Eye (tissue), 1 donor: ENCODE measurements around the gene ZNF773.
"Not testable (repeated sequence)": the region's sequence is repeated elsewhere in the genome, so short reads cannot be mapped to it uniquely, and the experiment has no call there.

Experiments used
- DNase-seq: peaks from one replicate; pipeline ENCODE4 v3.0.0-alpha.2; 2015

Gene ZNF773

DNA sequence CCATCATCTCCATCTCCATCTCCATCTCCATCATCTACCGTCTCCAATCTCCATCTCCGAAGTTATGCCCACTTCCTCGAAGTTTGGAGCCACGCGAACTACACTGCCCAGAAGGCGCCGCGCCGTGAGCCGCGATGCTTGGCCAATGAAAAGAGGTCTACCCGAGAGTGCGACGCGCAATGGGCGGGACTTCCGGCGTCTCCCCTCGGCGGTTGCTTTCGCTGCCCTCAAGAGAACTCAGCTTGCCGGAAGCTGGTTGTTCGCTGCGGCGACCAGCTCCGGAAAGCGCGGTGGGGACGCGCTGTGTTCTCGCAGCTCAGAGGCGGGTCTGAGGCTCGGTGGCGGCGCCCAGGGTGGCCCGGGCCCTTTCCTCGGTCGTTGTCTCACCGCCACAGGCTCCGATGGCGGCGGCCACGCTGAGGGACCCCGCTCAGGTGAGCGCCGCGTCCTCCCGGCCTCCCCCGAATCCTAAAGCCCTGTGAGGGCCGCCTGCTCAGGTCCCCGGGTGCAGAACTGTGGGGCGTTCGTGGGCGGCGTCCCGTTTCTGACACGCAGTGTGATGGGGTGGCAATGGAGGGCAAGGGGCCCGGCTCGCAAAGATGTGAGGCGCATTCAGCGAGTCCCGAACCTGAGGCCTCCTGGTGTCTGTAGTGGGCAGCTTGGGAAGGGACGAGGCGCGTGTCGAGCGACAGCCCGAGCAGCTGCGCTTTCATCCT lies at the start of gene ZNF773:
ZNF773 (plus strand) TSS at position 259 of the 716 bp plus-strand sequence; CDS start at position 402, 143 bp downstream.
- peak; percentile 98 for DNase-seq

DNA sequence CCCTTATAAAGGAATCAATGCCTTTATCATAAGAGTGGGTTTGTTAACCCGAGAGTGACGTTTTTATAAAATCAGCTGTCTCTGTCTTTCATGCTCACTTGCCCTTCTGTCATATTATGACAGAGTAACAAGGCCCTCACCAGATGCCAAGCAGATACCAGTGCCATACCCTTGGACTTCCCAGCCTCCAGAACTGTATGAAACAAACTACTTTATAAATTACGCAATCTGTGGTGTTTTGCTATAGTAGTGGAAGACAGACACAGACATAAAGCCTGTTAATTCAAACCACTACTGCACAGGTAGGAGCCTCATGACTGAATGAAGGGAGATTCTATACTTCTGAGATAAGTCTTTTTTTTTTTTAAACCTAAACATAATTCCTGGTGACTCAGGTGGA lies 47.4 kb upstream of the ZNF773 start:
- no peak for DNase-seq

DNA sequence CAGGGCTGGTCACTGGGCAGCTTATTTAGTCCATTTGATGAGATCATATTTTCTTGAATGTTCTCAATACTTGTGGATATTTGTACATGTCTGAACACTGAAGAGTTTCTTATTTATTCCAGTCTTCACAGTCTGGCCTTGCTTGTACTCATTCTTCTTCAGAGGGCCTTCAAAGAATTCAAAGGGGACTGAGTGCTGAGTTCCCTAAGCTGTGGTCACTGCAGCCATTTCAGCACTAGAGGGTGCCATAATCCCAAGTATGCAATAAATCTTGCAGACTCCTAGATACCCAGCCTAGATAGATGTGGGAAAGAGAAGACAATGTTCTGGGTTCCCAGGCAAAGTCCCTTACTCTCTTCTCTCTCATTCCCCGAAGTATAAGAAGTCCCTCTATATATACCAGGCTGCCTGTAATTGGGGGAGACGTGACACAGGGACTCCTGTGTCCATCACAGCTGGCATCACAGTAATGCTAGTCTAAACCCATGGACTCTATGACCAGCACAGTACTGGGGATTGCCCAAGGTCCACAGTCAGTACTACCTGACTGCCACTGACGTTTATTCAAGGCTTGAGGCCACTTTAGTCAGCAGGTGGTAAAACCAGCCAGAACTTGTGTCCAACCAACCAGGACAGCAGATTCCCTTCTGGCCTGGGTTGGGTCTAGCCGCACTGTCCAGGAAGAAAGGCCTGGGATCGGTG lies 33.9 kb upstream of the ZNF773 start:
- no peak for DNase-seq

DNA sequence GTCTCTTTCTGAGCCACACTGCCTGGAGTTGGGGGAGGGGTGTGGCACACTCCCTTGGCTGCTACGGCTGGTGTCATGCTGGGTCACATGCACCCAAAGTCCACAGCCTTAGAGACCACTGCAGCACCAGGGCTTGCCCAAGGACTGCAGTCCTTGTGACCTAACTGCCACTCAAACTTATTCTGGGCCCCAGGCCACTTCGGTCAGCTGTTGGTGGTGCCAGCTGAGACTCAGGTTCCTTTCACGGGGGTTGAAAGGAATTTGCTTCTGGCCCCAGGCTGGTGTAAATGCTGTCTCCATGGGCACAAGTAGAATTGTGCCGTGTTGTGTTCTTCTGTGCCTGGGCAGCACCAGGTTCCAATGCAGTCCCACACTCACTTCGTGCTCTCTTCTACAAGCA lies 33.2 kb upstream of the ZNF773 start:
- no peak for DNase-seq

DNA sequence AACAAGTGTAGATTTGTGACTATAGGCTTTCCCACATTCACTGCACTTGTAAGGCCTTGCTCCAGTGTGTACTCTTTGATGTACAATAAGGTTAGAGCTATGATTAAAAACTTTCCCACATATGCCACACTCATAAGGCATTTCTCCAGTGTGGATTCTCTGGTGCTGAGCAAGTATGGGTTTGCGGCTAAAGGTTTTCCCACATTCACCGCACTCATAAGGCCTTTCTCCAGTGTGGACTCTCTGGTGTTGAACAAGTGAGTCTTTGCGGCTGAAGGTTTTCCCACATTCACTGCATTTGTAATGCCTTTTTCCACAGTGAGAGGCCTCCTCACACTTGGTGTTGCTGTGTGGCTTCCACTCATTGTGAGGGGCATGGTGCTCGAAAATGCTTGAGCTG lies 26.1 kb upstream of the ZNF773 start:
- no peak for DNase-seq

DNA sequence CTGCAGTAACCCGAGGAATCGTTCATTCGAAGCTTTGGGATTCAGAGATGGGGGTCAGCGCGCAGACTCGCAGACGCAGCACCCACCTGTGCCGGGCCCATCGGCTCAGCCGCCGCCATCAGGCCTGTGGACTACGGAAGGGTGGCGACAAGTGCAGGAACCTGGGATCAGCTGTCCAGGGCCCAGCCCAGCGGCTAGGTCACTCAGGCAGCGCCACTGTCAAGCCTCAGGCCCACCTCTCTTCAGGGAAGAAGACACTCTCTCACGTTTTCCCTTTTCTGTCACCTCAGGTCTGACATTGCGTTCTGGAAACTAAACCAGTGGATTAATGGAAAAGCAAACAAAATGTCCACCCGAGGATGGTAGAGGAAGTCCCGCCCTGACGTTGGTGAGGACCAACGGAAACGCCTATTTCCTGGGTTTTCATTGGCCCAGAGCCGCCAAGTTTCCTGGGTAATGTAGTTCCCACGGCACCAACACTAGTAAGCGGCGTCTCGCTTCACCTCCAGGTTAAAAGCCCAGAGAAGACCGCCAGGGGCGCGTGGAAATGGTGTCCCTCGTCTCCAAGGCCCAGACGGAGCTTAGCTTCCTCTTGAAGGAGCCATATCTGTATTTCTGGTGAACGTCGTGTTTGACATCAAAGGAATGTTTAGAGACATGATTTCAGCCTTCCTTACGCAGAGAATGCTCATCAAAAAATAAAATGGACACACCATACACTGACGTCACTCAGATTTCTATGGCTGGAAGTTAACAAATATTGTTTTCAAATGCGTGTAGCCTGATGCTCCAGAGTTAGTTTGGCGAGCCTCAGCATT lies 22.3 kb upstream of the ZNF773 start, which contains the start of gene ZNF772:
ZNF772 (minus strand) TSS at position 376 of the 818 bp plus-strand sequence; CDS start at position 119, 257 bp downstream.
- peak; percentile 99 for DNase-seq

DNA sequence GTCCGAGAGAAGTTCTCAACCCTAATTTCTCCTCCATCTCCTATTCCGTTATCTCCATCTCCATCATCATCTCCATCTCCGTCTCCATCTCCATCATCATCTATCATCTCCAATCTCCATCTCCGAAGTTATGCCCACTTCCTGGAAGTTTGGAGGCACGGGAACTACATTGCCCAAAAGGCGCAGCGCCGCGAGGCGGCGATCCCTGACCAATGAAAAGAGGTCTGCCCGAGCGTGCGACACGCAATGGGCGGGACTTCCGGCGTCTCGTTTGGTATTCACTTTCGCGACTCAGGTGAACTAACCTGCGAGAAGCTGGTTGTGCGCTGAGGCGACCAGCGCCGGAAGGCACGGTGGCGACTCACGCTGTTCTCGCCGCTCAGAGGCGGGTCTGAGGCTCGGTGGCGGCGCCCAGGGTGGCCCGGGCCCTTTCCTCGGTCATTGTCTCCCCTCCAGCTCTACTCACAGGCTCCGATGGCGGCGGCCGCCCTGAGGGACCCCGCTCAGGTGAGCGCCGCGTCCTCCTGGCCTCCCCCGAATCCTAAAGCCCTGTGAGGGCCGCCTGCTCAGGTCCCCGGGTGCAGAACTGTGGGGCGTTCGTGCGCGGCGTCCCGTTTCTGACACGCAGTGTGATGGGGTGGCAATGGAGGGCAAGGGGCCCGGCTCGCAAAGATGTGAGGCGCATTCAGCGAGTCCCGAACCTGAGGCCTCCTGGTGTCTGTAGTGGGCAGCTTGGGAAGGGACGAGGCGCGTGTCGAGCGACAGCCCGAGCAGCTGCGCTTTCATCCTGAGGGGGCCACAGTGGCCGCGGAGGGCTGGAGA lies 12.1 kb upstream of the ZNF773 start, which contains the start of gene ZNF419:
ZNF419 (plus strand) TSS at position 274 of the 822 bp plus-strand sequence; CDS start at position 475, 201 bp downstream.
- DNase-seq, result peak; percentile 97

DNA sequence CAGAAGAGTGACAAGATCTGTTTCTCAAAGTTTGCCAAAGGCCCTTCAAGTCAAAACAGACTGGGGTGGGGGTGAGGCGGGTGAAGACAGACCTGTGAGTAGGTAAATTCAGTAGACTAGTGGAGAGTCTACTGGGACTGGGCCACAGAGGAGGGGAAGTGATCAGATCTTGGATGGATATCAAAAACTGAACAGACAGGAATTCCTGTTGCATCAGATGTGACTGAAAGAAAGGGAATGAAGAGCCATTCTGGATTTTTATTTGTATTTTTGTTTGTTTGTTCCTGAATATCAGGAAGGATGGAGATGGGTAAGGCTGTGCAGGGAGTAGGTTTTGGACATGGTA lies 11.5 kb upstream of the ZNF773 start:
- not testable (repeated sequence) for DNase-seq

DNA sequence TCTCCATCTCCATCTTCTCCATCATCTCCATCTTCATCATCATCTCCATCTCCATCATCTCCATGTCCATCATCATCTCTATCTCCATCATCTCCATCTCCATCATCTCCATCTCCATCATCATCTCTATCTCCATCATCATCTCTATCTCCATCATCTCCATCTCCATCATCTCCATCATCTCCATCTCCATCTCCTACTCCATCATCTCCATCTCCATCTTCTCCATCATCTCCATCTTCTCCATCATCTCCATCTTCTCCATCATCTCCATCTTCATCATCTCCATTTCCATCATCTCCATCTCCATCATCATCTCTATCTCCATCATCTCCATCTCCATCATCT lies 432 bp upstream of the ZNF773 start:
- not testable (repeated sequence) for DNase-seq

DNA sequence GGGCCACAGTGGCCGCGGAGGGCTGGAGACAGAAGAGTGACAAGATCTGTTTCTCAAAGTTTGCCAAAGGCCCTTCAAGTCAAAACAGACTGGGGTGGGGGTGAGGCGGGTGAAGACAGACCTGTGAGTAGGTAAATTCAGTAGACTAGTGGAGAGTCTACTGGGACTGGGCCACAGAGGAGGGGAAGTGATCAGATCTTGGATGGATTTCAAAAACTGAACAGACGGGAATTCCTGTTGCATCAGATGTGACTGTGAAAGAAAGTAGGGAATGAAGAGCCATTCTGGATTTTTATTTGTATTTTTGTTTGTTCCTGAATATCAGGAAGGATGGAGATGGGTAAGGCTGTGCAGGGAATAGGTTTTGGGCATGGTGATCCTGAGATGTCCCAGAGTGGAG lies 662 bp downstream of the ZNF773 start:
- DNase-seq, result not testable (repeated sequence)

DNA sequence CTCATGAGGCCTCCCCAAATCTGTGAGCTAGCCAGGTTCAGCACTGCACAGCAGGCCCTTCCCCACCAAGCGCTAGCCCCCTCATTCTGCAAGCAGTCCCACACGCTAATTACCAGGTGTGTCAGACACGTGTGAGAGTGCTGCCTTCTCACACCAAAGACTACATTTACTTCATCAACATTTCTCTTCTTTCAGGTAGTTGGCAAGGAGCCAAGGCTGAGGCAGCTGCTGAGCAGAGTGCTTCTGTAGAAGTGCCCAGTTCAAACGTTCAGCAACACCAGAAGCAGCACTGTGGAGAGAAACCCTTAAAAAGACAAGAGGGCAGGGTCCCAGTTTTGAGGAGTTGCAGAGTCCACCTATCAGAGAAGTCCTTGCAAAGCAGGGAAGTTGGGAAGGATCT lies 6.4 kb downstream of the ZNF773 start:
- no peak for DNase-seq

DNA sequence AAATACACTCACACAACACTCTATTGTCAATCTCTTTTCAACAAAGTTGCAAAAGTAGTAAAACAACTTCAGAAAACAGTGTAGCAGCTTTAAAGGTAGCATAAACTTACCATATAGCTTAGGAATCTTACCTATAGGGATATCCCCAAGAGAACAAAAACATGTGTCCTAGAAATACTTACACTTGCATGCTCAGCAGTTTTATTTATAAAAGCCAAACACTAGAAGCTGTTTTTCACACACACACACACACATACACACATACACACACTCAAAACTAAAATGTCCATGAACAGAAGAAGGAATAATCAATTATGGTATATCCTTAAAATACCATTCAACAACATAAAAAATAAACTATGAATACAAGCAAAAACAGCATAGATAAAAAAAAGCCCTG lies 11.7 kb downstream of the ZNF773 start:
- DNase-seq, result no peak

DNA sequence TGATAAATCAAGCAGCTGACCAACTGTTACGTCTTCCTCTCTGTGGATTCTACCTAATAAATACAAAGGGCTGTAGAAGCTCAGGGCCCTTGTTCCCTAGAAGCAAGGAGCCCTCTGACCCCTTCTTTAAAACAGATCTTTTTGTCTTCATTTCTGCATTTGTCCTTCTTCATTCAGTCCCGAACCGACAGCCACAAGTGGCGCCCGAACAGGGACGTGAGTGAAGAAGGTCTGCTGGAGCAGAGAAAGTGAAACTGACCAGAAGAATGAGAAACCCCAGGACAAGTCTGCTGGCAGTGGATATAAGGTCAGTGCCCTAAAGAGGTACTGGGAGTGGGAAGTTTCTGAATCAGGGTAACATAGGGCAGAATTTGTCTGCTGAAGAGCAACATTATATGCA lies 13.1 kb downstream of the ZNF773 start:
- peak; percentile 16 for DNase-seq

DNA sequence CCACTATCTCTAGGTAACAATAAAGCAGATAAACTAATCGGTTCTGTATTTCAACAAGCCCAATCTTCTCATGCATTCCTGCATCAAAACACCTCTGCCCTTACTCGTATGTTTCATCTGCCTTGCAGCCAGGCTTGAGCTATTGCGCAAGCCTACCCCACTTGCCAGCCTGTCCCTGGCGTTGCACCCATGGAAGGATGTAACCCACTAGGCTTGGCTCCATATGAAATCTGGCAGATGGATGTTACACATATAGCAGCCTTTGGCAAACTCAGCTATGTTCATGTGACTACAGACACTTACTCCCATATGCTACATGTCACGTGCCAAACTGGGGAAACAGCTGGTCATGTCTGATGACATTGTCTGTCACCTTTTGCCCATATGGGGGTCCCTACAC lies 15.5 kb downstream of the ZNF773 start:
- DNase-seq, result no peak

DNA sequence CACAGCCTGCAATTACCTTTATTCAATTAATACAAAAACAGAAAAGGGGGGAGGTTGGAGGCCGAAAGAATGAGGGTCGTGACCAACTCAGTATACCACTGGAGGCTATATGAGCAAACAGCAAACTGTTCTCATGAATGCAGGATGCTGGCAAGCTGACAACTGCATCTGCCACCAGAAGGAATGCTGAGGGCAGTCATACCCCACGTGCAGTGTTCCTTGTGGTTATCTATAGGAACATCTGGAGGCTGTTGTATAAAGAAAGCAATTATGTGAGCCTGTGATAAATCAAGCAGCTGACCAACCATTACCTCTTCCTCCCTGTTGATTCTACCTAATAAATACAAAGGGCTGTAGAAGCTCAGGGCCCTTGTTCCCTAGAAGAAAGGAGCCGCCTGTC lies 18.3 kb downstream of the ZNF773 start:
- DNase-seq, result not testable (repeated sequence)

DNA sequence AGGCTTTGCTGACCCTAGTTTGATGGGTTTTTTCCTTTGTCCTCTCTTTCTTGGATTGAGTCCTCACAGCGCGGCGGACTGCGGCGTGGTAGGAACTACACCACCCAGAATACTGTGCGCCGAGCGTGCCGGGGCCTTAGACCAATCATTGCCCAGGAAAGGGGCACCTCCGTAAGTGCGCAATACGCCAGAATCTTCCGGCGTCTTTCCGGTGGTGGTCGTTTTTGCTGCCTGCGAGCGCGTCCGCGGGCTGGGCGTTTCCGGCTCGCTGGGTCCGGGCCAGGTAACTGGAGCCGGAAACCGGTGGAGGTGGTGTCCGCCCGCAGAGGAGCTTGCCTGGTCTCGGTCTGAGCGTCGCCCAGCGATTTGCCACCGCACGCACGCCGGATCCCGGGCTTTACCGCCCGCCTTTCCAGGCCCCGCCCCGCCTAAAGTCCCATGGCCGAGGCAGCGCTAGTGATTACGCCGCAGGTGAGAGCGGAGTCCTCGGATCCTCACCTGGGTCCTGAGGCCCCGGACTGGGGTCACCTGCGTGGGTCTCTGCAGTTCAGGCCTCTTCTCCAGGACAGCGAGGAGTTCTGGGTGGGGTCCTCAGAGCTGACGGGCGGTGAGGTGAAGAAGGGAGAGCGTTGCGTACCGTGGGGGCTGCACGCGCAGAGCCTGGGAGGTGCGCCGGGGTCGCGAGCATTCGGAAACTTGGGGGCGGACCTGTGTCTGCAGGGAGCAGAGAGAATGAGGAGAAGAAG lies 27.6 kb downstream of the ZNF773 start, which contains the start of gene ZNF549:
ZNF549 (plus strand) TSS at position 221 of the 746 bp plus-strand sequence; CDS start at position 439, 218 bp downstream.
- DNase-seq, result peak; percentile 95

DNA sequence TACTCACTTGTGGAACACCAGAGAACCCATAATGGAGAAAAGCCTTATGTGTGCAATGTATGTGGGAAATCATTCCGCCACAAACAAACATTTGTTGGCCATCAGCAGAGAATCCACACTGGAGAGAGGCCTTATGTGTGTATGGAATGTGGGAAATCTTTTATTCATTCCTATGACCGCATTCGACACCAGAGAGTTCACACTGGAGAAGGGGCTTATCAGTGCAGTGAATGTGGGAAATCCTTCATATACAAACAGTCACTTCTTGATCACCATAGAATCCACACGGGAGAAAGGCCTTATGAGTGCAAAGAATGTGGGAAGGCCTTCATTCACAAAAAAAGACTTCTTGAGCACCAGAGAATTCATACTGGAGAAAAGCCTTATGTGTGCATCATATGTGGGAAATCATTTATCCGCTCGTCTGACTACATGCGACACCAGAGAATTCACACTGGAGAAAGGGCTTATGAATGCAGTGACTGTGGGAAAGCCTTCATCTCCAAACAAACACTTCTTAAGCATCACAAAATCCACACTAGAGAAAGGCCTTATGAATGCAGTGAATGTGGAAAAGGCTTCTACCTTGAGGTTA lies 38.3 kb downstream of the ZNF773 start:
- DNase-seq, result peak; percentile 10

DNA sequence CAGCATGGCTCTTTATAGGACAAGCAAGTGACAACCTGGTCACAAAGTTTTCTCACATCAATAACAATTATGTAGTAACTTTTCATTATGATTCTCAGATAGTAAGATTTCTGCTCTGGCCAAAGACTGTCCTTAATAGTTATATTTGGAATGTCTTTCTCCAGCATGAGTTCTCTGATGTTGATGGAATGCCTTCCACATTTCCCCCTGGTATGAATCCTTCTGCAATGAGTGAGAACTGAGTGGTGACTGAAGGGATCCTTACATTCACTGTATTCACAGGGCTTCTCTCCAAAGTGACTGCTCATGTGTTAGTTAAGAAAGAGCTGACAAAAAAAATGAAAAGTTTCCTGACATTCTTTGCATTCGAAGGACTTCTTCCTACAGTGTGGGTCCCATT lies 46.8 kb downstream of the ZNF773 start:
- DNase-seq, result no peak

DNA sequence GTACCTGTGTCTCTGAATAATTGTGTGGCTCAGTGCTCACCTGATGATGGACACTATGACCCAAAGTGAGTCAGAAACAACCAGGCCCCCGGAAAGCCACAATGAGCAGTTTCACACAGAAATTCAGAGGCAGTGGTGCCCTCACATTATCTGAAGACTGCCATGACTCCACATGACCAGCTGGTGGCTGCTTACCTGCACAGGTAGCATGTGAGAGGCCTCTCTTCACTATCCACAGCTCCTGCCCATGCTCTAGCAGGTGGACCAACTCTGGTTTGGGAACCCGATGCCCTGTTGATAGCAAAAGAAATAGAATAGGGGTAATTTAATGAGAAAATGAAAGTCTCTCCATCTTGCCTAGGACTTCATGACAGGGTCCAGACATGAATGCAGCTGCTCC lies 52.7 kb downstream of the ZNF773 start:
- no peak for DNase-seq

DNA sequence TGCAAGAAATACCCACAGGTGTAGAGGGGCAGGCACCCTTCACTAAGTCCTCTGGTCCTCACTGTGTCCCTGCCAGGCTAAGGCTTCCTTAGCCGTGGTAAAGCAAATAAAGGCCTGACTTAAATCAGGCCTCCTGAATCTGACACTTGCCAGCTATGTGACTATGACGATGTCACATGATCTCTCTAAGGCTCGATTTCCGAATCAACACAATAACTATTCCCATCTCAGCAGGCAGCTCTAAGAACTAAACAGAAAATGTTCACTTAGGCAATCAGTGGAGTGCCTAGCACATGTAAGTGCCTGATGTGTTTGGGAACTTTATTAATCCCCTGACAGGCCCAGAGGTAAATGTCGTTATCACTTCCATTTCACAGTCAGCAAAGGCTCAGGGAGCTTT lies 57.9 kb downstream of the ZNF773 start:
- no peak for DNase-seq
